GM12878 (cell line): ENCODE data around the gene FLOT1. TPM values are rescaled to one million over a fixed set of nuclear protein-coding genes. Genes with fewer than 3 reads are reported as not detected.

Source experiments
- ATAC-seq: fragments of 200-7000 bp; cut with Tn5 transposase; 3 replicates; pipeline ENCODE4 v1.9.1; 2020; ENCODE audit warnings: mild to moderate bottlenecking, moderate library complexity
- BruUV-seq: library from RNA; stranded (reverse); fragments of 400-500 nt; replicated peaks from 2 replicates; lab custom pipeline; 2021; lab: Mats Ljungman, UMichigan
- CTCF ChIA-PET: fragments of 300-600 bp; sonication (Branson Sonifier 250); formaldehyde crosslinking; extraction: SDS; loops from one replicate; lab custom pipeline; 2021; ENCODE audit warnings: inconsistent platforms; lab: Yijun Ruan, JAX
- POLR2A ChIA-PET: fragments of 350-600 bp; formaldehyde crosslinking; extraction: SDS; loops from one replicate; lab custom pipeline; 2021; ENCODE audit warnings: inconsistent platforms; lab: Charles Lee
- RAD21 ChIA-PET: fragments of 300-600 bp; sonication (Branson Sonifier 250); formaldehyde crosslinking; loops from one replicate; lab custom pipeline; 2023; ENCODE audit warnings: antibody characterized with exemption; ENCODE audit not compliant: unreplicated experiment; lab: Charles Lee
- SMC1A ChIA-PET: fragments of 300-600 bp; sonication (Branson Sonifier 250); formaldehyde crosslinking; loops from one replicate; lab custom pipeline; 2023; ENCODE audit not compliant: unreplicated experiment, uncharacterized antibody; lab: Charles Lee
- DNase-seq: peaks from one replicate; pipeline ENCODE4 v3.0.0-alpha.2; 2011; ENCODE audit warnings: low read depth, low spot score
- FAIRE-seq: peaks from 3 replicates; lab custom pipeline; 2011; peaks lifted over from hg19 to GRCh38; lab: Jason Lieb, UNC
- H2AFZ ChIP-seq: 2 replicates; pipeline ENCODE4 v1.6.0; 2011; ENCODE audit warnings: low read depth, low read length, control low read depth; ENCODE audit not compliant: control insufficient read depth
- H3K27ac ChIP-seq: 2 replicates; pipeline ENCODE4 v1.5.1; 2011; ENCODE audit warnings: control low read depth; ENCODE audit not compliant: control insufficient read depth, insufficient read depth
- H3K27me3 ChIP-seq, 2 experiments: replicated peaks in 1 of 2; 2 replicates each; pipeline versions ENCODE4 v1.6.0 to v1.6.1; 2011; ENCODE audit warnings: low read length in 1 of 2; ENCODE audit not compliant: control insufficient read depth in 2 of 2, insufficient read depth in 2 of 2
- H3K36me3 ChIP-seq, 2 experiments: 2 replicates each; pipeline ENCODE4 v1.5.1; 2011; ENCODE audit warnings: low read length in 1 of 2; ENCODE audit not compliant: control insufficient read depth in 2 of 2, insufficient read depth in 2 of 2
- H3K4me1 ChIP-seq: 2 replicates; pipeline ENCODE4 v1.6.1; 2011; ENCODE audit warnings: mild to moderate bottlenecking, low read length, moderate library complexity, mixed read lengths; ENCODE audit not compliant: control insufficient read depth, insufficient read depth
- H3K4me2 ChIP-seq: 2 replicates; pipeline ENCODE4 v1.6.0; 2011; ENCODE audit warnings: control low read depth; ENCODE audit not compliant: control insufficient read depth, insufficient read depth
- H3K4me3 ChIP-seq: fragments of 200-600 bp; sonication (generic); 2 replicates; pipeline ENCODE4 v1.5.1; 2016
- H3K79me2 ChIP-seq: 2 replicates; pipeline ENCODE4 v1.6.0; 2011; ENCODE audit warnings: low read length; ENCODE audit not compliant: control insufficient read depth, insufficient read depth
- H3K9ac ChIP-seq: 2 replicates; pipeline ENCODE4 v1.8.0; 2011; ENCODE audit warnings: low read length, control low read depth, mixed read lengths; ENCODE audit not compliant: control insufficient read depth, insufficient read depth
- H3K9me3 ChIP-seq: replicated peaks from 3 replicates; pipeline ENCODE4 v1.5.1; 2011; ENCODE audit warnings: mild to moderate bottlenecking, low read length; ENCODE audit not compliant: control insufficient read depth, insufficient read depth
- H4K20me1 ChIP-seq: 2 replicates; pipeline ENCODE4 v1.6.0; 2011; ENCODE audit not compliant: control insufficient read depth, insufficient read depth
- BACH1 ChIP-seq: fragments of 450-650 bp; IDR thresholded peaks from 2 replicates; pipeline ENCODE4 v1.6.1; 2017; ENCODE audit warnings: mild to moderate bottlenecking, borderline replicate concordance
- HDGF ChIP-seq: fragments of 450-650 bp; IDR thresholded peaks from 2 replicates; pipeline ENCODE4 v1.6.1; 2016; ENCODE audit warnings: antibody characterized with exemption
- NR2C2 ChIP-seq: IDR thresholded peaks from 2 replicates; pipeline ENCODE4 v1.6.1; 2011; ENCODE audit warnings: borderline replicate concordance, low read depth; ENCODE audit not compliant: control insufficient read depth, insufficient read length
- RB1 ChIP-seq: fragments of 450-650 bp; formaldehyde crosslinking; IDR thresholded peaks from 2 replicates; pipeline ENCODE4 v1.6.1; 2017; ENCODE audit warnings: mild to moderate bottlenecking, borderline replicate concordance
- SUPT20H ChIP-seq: IDR thresholded peaks from 2 replicates; pipeline ENCODE4 v1.6.1; 2011; ENCODE audit warnings: low read depth, mild to moderate bottlenecking, low read length, moderate library complexity, borderline replicate concordance; ENCODE audit not compliant: control insufficient read depth
- ZNF24 ChIP-seq: fragments of 450-650 bp; IDR thresholded peaks from 2 replicates; pipeline ENCODE4 v1.6.1; 2017; ENCODE audit warnings: antibody characterized with exemption, mild to moderate bottlenecking
- WGBS: methylation state at CpG from one replicate; pipeline ENCODE4 v1.1.6; 2016; ENCODE audit warnings: low lambda C conversion rate; ENCODE audit not compliant: insufficient replicate concordance, insufficient coverage; ENCODE audit errors: missing lambda C conversion rate; 5-methylcytosine and 5-hydroxymethylcytosine counted together
- in situ Hi-C: fragments of 300-500 bp; cut with MboI; formaldehyde crosslinking; loops from 9 replicates; pipeline ENCODE4 v1.14.3; 2018; ENCODE audit warnings: mixed read lengths
- intact Hi-C: fragments of 100-400 bp; cut with micrococcal nuclease; formaldehyde crosslinking; loops from one replicate; pipeline ENCODE4 v1.14.2; 2022; ENCODE audit not compliant: unreplicated experiment
- polyA plus RNA-seq, 11 experiments: library from polyadenylated mRNA; depleted of rRNA in 4 of 11; unstranded in 6 of 11; stranded (reverse) in 5 of 11; fragments of >200 nt; fragmentation: Nextera tagmentation in 4 of 11; fragmentation: Illumina TruSeq in 1 of 11; extraction: Ambion mirVana in 4 of 11; extraction: Trizol in 1 of 11; gene quantifications; 1 replicate in 1 of 11; 2 replicates in 10 of 11; pipeline versions ENCODE4 v1.2.1 to v1.2.3, GENCODE V29; 2011 to 2016; ENCODE audit warnings: inconsistent platforms in 2 of 11, missing spikeins in 2 of 11, low read depth in 1 of 11
- total RNA-seq, 4 experiments: library from RNA; depleted of rRNA in 3 of 4; stranded (reverse); fragments of >200 nt in 3 of 4; fragmentation: Illumina TruSeq in 1 of 4; extraction: Trizol in 1 of 4; gene quantifications; 2 replicates each; pipeline versions ENCODE4 v1.2.1 to v1.2.3, GENCODE V29; 2013 to 2021
- TF ChIP-seq, protein P1 (sequence below), 3 experiments: IDR thresholded peaks in 2 of 3; conservative IDR thresholded peaks in 1 of 3; 2 replicates each; pipeline ENCODE4 v1.5.1; 2011; ENCODE audit warnings: low read depth in 3 of 3, low read length in 3 of 3, mild to moderate bottlenecking in 3 of 3, control low read depth in 2 of 3, moderate library complexity in 2 of 3, inconsistent platforms in 1 of 3, mixed read lengths in 1 of 3; ENCODE audit not compliant: control insufficient read depth in 2 of 3, insufficient read depth in 1 of 3; ENCODE audit errors: extremely low read depth in 1 of 3

The FLOT1 gene
- total and polyA plus RNA-seq, 10 of the 15 experiments (the other 5 are each of a cell fraction or from before 2014, with no cell fraction given): 12.3 to 153 (median 112) TPM

DNA sequence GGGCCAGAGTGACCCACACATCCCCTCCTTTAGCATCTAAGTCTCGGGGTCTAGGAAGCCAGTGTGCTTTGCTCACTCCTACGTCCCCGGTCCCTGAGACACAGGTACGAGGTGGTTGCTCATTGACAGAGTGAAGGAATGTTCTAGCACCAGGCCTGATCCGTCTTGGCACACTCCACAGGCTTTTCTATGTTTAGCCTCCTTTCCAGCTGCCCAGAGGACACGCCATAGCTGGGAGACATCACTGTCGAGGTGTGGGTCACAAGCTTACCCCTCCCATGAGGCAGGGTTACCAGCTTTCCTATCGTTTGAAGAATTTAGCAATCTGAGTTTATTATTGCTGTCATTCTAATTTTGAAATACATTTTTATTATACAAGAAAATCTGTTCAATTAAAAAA is 32.2 kb upstream of the FLOT1 start:
- SMC1A ChIA-PET: interaction anchor here (0.6 to 3.1 kb wide), 5 partner anchors 7 to 42 kb away, joined by 3 to 22 read pairs (median 3); no protein-coding TSS in a partner anchor

More for the DNA sequence above, 32.2 kb upstream of the FLOT1 start:
- Histone ChIP-seq H3K27me3 (no peaks in the 10 kb centered on the region), H4K20me1 (no peaks in the 10 kb centered on the region), H3K36me3 (no peaks in the 10 kb centered on the region), H3K9me3 (no peaks in the 10 kb centered on the region), H2AFZ (no peak overlapping the region), H3K4me3 (no peak overlapping the region)
- intact Hi-C loops (no loop called here), in situ Hi-C loops (no loop called here)
- no peak for FAIRE-seq
- 52% methylated on average over 8 of the region's 8 CpGs for WGBS
- ChIA-PET CTCF (interaction anchor here (1.5 kb wide), 1 partner anchor 47 kb away, joined by 4 read pairs; no protein-coding TSS in a partner anchor), RAD21 (no interaction called here)
- TF ChIP-seq ZNF24: no peak
- no peak for TF ChIP-seq SUPT20H
- TF ChIP-seq BACH1: no peak
- TF ChIP-seq RB1: no peak
- TF ChIP-seq NR2C2: no peak
- TF ChIP-seq HDGF: no peak
- TF ChIP-seq, protein P1, sequence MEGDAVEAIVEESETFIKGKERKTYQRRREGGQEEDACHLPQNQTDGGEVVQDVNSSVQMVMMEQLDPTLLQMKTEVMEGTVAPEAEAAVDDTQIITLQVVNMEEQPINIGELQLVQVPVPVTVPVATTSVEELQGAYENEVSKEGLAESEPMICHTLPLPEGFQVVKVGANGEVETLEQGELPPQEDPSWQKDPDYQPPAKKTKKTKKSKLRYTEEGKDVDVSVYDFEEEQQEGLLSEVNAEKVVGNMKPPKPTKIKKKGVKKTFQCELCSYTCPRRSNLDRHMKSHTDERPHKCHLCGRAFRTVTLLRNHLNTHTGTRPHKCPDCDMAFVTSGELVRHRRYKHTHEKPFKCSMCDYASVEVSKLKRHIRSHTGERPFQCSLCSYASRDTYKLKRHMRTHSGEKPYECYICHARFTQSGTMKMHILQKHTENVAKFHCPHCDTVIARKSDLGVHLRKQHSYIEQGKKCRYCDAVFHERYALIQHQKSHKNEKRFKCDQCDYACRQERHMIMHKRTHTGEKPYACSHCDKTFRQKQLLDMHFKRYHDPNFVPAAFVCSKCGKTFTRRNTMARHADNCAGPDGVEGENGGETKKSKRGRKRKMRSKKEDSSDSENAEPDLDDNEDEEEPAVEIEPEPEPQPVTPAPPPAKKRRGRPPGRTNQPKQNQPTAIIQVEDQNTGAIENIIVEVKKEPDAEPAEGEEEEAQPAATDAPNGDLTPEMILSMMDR (IDR thresholded peaks at IDR 0.05 in 2 of 3, conservative IDR thresholded peaks at IDR 0.05 in 1 of 3; ENCODE audit: control insufficient read depth in 2 of 3, extremely low read depth in 1 of 3, insufficient read depth in 1 of 3, low read depth in 3 of 3, low read length in 3 of 3): no peak
- TF ChIP-seq, all 136 proteins: peak for 0
- POLR2A ChIA-PET: interaction anchor here (0.5 kb wide), 1 partner anchor 125 kb away, joined by 5 read pairs; no protein-coding TSS in a partner anchor
- no peak for ATAC-seq
- Histone ChIP-seq H3K4me2 (no peak overlapping the region), H3K9ac (no peak overlapping the region), H3K4me1 (no peaks in the 10 kb centered on the region), H3K27ac (no peak overlapping the region), H3K79me2 (no peaks in the 10 kb centered on the region)
- DNase-seq: no peak
- BruUV-seq: no TSS peak
